ENCODE data around the gene HAUS6. TPM values are rescaled to one million over a fixed set of nuclear protein-coding genes. Genes with fewer than 3 reads are reported as not detected.

The HAUS6 gene
- total and polyA plus RNA-seq, 2 of the 4 experiments (the other 2 are of a cell fraction), result 5.8 to 13.3 TPM

DNA sequence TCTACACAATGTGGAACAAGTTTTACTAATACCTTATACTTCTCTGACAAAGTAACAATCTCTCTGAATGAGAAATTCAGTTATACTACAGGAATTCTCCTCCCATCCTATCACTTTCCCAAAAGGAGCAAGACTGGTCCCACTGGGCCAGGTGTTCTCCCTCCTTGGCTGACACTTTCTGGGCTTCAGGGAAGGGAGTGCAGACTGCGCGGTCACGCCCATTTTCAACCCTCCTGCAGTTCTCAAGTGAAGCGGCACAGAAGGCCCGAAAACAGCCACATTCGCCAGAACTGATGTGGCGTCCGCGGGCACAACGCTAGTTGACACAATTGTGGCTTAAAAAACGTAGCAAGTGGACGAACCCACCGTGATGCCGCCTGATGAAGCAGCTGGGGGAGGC, 70.3 kb downstream of the HAUS6 start:
- ATAC-seq (ENCODE audit: low read depth) (no peak), DNase-seq (no peak)
- Histone ChIP-seq H3K4me1 (ENCODE audit: control insufficient read depth, insufficient read depth, low read length) (no peaks in the 10 kb centered on the region), H3K9ac (ENCODE audit: low read depth, low read length) (no peak overlapping the region), H3K27me3 (ENCODE audit: control insufficient read depth, insufficient read depth, low read length) (no peaks in the 10 kb centered on the region; the same call in none of the 2 replicates), H2AFZ (replicated peaks; ENCODE audit: low read length, poor library complexity) (peak overlapping the region; percentile 13), H4K5ac (ENCODE audit: low read depth, low read length) (no peak overlapping the region), H3K14ac (replicated peaks; ENCODE audit: low read depth, low read length) (no peak overlapping the region), H2BK5ac (ENCODE audit: low read depth, low read length, poor library complexity, severe bottlenecking) (no peak overlapping the region), H3K4ac (ENCODE audit: low read depth, low read length) (no peak overlapping the region), H2AK9ac (replicated peaks; ENCODE audit: low read depth, low read length, poor library complexity) (no peak overlapping the region), H4K20me1 (ENCODE audit: insufficient read depth, low read length) (no peaks in the 10 kb centered on the region), H4K91ac (ENCODE audit: insufficient read depth, low read depth, low read length) (no peak overlapping the region), H4K8ac (ENCODE audit: low read depth in 2 of 2, low read length in 2 of 2) (no peak overlapping the region), H3K27ac (ENCODE audit: insufficient read depth, low read length) (no peak overlapping the region), H2BK15ac (ENCODE audit: low read depth, low read length) (no peak overlapping the region), H3K9me1 (ENCODE audit: insufficient read depth, low read length) (no peaks in the 10 kb centered on the region), H2BK120ac (ENCODE audit: low read depth, low read length) (no peak overlapping the region), H3K4me2 (ENCODE audit: low read depth, low read length) (no peak overlapping the region), H3K23ac (ENCODE audit: low read depth, low read length) (no peak overlapping the region), H3K79me1 (ENCODE audit: low read depth in 1 of 2, low read length in 2 of 2) (no peaks in the 10 kb centered on the region), H2BK20ac (ENCODE audit: low read depth, low read length) (no peak overlapping the region), H3K36me3 (ENCODE audit: control insufficient read depth, insufficient read depth, low read length) (no peaks in the 10 kb centered on the region), H2AK5ac (ENCODE audit: low read depth, low read length) (no peak overlapping the region), H3K18ac (ENCODE audit: low read depth, low read length) (no peak overlapping the region), H3K56ac (ENCODE audit: extremely low read depth, insufficient read depth, low read length) (no peak overlapping the region), H3K4me3 (ENCODE audit: insufficient read depth, low read depth, low read length) (no peak overlapping the region), H3K9me3 (ENCODE audit: control insufficient read depth, insufficient read depth, low read length) (no peaks in the 10 kb centered on the region)
- in situ Hi-C loops (cut with MboI; ENCODE audit: low sequenced_read_pairs), result loop anchor here (5.0 to 25.0 kb wide), 2 partner anchors 1220 to 1495 kb away; no protein-coding TSS in a partner anchor
- dilution Hi-C loops (cut with HindIII; ENCODE audit: low sequenced_read_pairs, unreplicated experiment), result no loop called here
- BruUV-seq (replicated peaks), result no TSS peak
- TF ChIP-seq, protein P1, sequence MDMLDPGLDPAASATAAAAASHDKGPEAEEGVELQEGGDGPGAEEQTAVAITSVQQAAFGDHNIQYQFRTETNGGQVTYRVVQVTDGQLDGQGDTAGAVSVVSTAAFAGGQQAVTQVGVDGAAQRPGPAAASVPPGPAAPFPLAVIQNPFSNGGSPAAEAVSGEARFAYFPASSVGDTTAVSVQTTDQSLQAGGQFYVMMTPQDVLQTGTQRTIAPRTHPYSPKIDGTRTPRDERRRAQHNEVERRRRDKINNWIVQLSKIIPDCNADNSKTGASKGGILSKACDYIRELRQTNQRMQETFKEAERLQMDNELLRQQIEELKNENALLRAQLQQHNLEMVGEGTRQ (IDR thresholded peaks at IDR 0.05; ENCODE audit: low read depth, low read length), result no peak
- no peak for TF ChIP-seq POLR2A (IDR thresholded peaks at IDR 0.05; ENCODE audit: low read depth, low read length)
- no peak for TF ChIP-seq CHD1 (IDR thresholded peaks at IDR 0.05; ENCODE audit: low read depth, low read length)
- TF ChIP-seq BHLHE40 (IDR thresholded peaks at IDR 0.05; ENCODE audit: low read depth, low read length), result no peak
- no peak for TF ChIP-seq CEBPB (IDR thresholded peaks at IDR 0.05; ENCODE audit: low read depth, low read length)
- no peak for TF ChIP-seq SMC3 (IDR thresholded peaks at IDR 0.05; ENCODE audit: low read depth, low read length)
- TF ChIP-seq MAFK (IDR thresholded peaks at IDR 0.05; ENCODE audit: low read depth, low read length), result no peak
- TF ChIP-seq ELK1 (IDR thresholded peaks at IDR 0.05; ENCODE audit: borderline replicate concordance, low read depth, low read length), result no peak
- no peak for TF ChIP-seq MXI1 (IDR thresholded peaks at IDR 0.05; ENCODE audit: borderline replicate concordance, low read depth, low read length)
- no peak for TF ChIP-seq NFE2L2 (IDR thresholded peaks at IDR 0.05; ENCODE audit: low read depth, low read length)
- no peak for TF ChIP-seq FOS (IDR thresholded peaks at IDR 0.05; ENCODE audit: low read depth, low read length)
- TF ChIP-seq RAD21 (IDR thresholded peaks at IDR 0.05; ENCODE audit: low read length), result no peak
- no peak for TF ChIP-seq CTCF (conservative IDR thresholded peaks at IDR 0.05; ENCODE audit: low read depth, low read length)
- TF ChIP-seq RFX5 (IDR thresholded peaks at IDR 0.05; ENCODE audit: low read depth, low read length), result no peak
- no peak for TF ChIP-seq MAZ (IDR thresholded peaks at IDR 0.05; ENCODE audit: borderline replicate concordance, low read depth, low read length)
- no peak for TF ChIP-seq RCOR1 (IDR thresholded peaks at IDR 0.05; ENCODE audit: insufficient replicate concordance, low read length)
- POLR2A ChIA-PET (ENCODE audit: unreplicated experiment), result no interaction called here
- CTCF ChIA-PET, result no interaction called here
- intact Hi-C loops (cut with micrococcal nuclease), result no loop called here
- WGBS, 2 experiments (ENCODE audit: extremely low coverage in 2 of 2, insufficient read length in 1 of 2), result 60% methylated on average over 6 of the region's 14 CpGs; no CpG with 5 or more reads in 1 of the 2 experiments

Measured in IMR-90 (cell line).